PFSK-1 (cell line): ENCODE measurements around the gene GRIA3.

Experiments used
- FOXP2 ChIP-seq: optimal IDR thresholded peaks from 2 replicates; pipeline ENCODE3; 2011; ENCODE audit warnings: borderline replicate concordance, control low read depth, inconsistent platforms; ENCODE audit not compliant: insufficient read depth; ENCODE audit errors: extremely low read length, extremely low read depth
- POLR2AphosphoS5 ChIP-seq: IDR thresholded peaks from 2 replicates; pipeline ENCODE4 v1.6.1; 2012; ENCODE audit warnings: low read depth, mild to moderate bottlenecking, control low read depth, low read length, moderate library complexity
- REST ChIP-seq, 2 experiments: IDR thresholded peaks; 2 replicates each; pipeline versions ENCODE4 v1.6.1 to v1.8.0; 2011 to 2012; ENCODE audit warnings: low read depth in 2 of 2, low read length in 2 of 2, control low read depth in 1 of 2, inconsistent platforms in 1 of 2, mild to moderate bottlenecking in 1 of 2, moderate library complexity in 1 of 2; ENCODE audit not compliant: insufficient read depth in 1 of 2
- SIN3A ChIP-seq: IDR thresholded peaks from 2 replicates; pipeline ENCODE4 v1.6.1; 2012; ENCODE audit warnings: mild to moderate bottlenecking, low read length, moderate library complexity, borderline replicate concordance; ENCODE audit not compliant: insufficient read depth
- TAF1 ChIP-seq: IDR thresholded peaks from 2 replicates; pipeline ENCODE4 v1.6.1; 2012; ENCODE audit warnings: low read length, control low read depth, borderline replicate concordance; ENCODE audit not compliant: insufficient read depth

GRIA3 gene

GRCh38 chrX:123153846-123154335 is 30.2 kb upstream of the GRIA3 start:
- TF ChIP-seq TAF1 (no peak), SIN3A (no peak), FOXP2 (no peak), REST (IDR thresholded peaks at IDR 0.05; ENCODE audit: insufficient read depth in 1 of 2, low read depth in 2 of 2, low read length in 2 of 2) (no peak), POLR2AphosphoS5 (no peak)

GRCh38 chrX:123155327-123155726 is 28.8 kb upstream of the GRIA3 start:
- no peak for TF ChIP-seq TAF1
- no peak for TF ChIP-seq REST (IDR thresholded peaks at IDR 0.05; ENCODE audit: insufficient read depth in 1 of 2, low read depth in 2 of 2, low read length in 2 of 2)

GRCh38 chrX:123157586-123157985 is 26.5 kb upstream of the GRIA3 start:
- TF ChIP-seq SIN3A: no peak
- TF ChIP-seq POLR2AphosphoS5: no peak
- TF ChIP-seq REST (IDR thresholded peaks at IDR 0.05; ENCODE audit: insufficient read depth in 1 of 2, low read depth in 2 of 2, low read length in 2 of 2): no peak
- no peak for TF ChIP-seq TAF1
- TF ChIP-seq FOXP2: no peak

- TF ChIP-seq POLR2AphosphoS5 (no peak), SIN3A (no peak), REST (IDR thresholded peaks at IDR 0.05; ENCODE audit: insufficient read depth in 1 of 2, low read depth in 2 of 2, low read length in 2 of 2) (no peak), TAF1 (no peak), FOXP2 (no peak)
Measured at GRCh38 chrX:123159403-123159802, 24.7 kb upstream of the GRIA3 start.

GRCh38 chrX:123167621-123168020 is 16.5 kb upstream of the GRIA3 start:
- TF ChIP-seq REST (IDR thresholded peaks at IDR 0.05; ENCODE audit: insufficient read depth in 1 of 2, low read depth in 2 of 2, low read length in 2 of 2): no peak
- no peak for TF ChIP-seq TAF1
- TF ChIP-seq POLR2AphosphoS5: no peak
- no peak for TF ChIP-seq SIN3A
- no peak for TF ChIP-seq FOXP2
